B cell (primary cell): ENCODE data around the gene COL21A1. TPM values are rescaled to one million over a fixed set of nuclear protein-coding genes. Genes with fewer than 3 reads are reported as not detected.

ENCODE experiments used
- ATAC-seq: fragments of 200-7000 bp; cut with Tn5 transposase; one replicate; pipeline ENCODE4 v1.10.0; 2021; ENCODE audit warnings: low read depth, mild to moderate bottlenecking, moderate number of reproducible peaks, moderate library complexity
- CTCF ChIA-PET: fragments of 350-600 bp; sonication (Branson Sonifier 250); formaldehyde crosslinking; loops from one replicate; lab custom pipeline; 2021; ENCODE audit warnings: antibody characterized with exemption, inconsistent platforms; lab: Charles Lee
- POLR2A ChIA-PET: fragments of 350-600 bp; sonication (Branson Sonifier 250); formaldehyde crosslinking; loops from one replicate; lab custom pipeline; 2021; ENCODE audit warnings: antibody characterized with exemption; lab: Charles Lee
- DNase-seq: peaks from one replicate; pipeline ENCODE4 v3.0.0; 2013
- H2AFZ ChIP-seq: 2 replicates; pipeline ENCODE4 v1.6.1; 2012; ENCODE audit warnings: mild to moderate bottlenecking, low read depth, low read length; ENCODE audit not compliant: insufficient read depth, poor library complexity, severe bottlenecking
- H3K27ac ChIP-seq, 2 donors: 1 replicate in 1 of 2; 2 replicates in 1 of 2; pipeline ENCODE4 v1.5.1; 2012 to 2013; ENCODE audit warnings: low read length in 2 of 2, mild to moderate bottlenecking in 2 of 2, moderate library complexity in 1 of 2
- H3K27me3 ChIP-seq, 4 experiments: fragments of 200-600 bp in 1 of 4; sonication (generic) in 1 of 4; replicated peaks in 1 of 4; 1 replicate in 2 of 4; 2 replicates in 2 of 4; pipeline versions ENCODE4 v1.6.1 to v1.7.0; 2013 to 2016; ENCODE audit warnings: low read length in 3 of 4, mild to moderate bottlenecking in 2 of 4, mixed read lengths in 1 of 4, moderate library complexity in 1 of 4; ENCODE audit not compliant: insufficient read depth in 4 of 4, control insufficient read depth in 3 of 4; ENCODE audit errors: control extremely low read depth in 1 of 4
- H3K36me3 ChIP-seq, 2 experiments: replicated peaks in 1 of 2; 1 replicate in 1 of 2; 2 replicates in 1 of 2; pipeline versions ENCODE4 v1.6.1 to v1.7.1; 2013; ENCODE audit warnings: low read length in 1 of 2; ENCODE audit not compliant: insufficient read depth in 2 of 2, control insufficient read depth in 1 of 2; ENCODE audit errors: control extremely low read depth in 1 of 2, extremely low read depth in 1 of 2
- H3K4me1 ChIP-seq, 2 donors: fragments of 200-600 bp in 1 of 2; sonication (generic) in 1 of 2; 1 replicate in 1 of 2; 2 replicates in 1 of 2; pipeline versions ENCODE4 v1.5.1 to v1.6.1; 2013 to 2017; ENCODE audit warnings: low read length in 2 of 2; ENCODE audit not compliant: control insufficient read depth in 2 of 2, insufficient read depth in 2 of 2
- H3K4me2 ChIP-seq: replicated peaks from 2 replicates; pipeline ENCODE3; 2012; ENCODE audit warnings: mild to moderate bottlenecking, low read depth, low read length; ENCODE audit not compliant: poor library complexity, severe bottlenecking
- H3K4me3 ChIP-seq, 5 experiments: fragments of 200-600 bp in 1 of 5; sonication (generic) in 1 of 5; 1 replicate in 3 of 5; 2 replicates in 2 of 5; pipeline versions ENCODE4 v1.5.1 to v1.7.0; 2011 to 2016; ENCODE audit warnings: low read length in 4 of 5, mild to moderate bottlenecking in 4 of 5, low read depth in 2 of 5, control low read depth in 1 of 5, moderate library complexity in 1 of 5; ENCODE audit not compliant: insufficient read depth in 1 of 5; ENCODE audit errors: control extremely low read depth in 1 of 5, extremely low read depth in 1 of 5
- H3K79me2 ChIP-seq: fragments of 200-600 bp; sonication (generic); one replicate; pipeline ENCODE4 v1.6.0; 2016; ENCODE audit warnings: low read length; ENCODE audit not compliant: control insufficient read depth, insufficient read depth
- H3K9ac ChIP-seq: fragments of 200-600 bp; sonication (generic); 2 replicates; pipeline ENCODE4 v1.6.1; 2017; ENCODE audit warnings: mild to moderate bottlenecking, low read length, moderate library complexity
- H3K9me3 ChIP-seq, 3 donors: one replicate each; pipeline versions ENCODE4 v1.6.1 to v1.7.1; 2013; ENCODE audit warnings: low read length in 2 of 3; ENCODE audit not compliant: control insufficient read depth in 2 of 3, insufficient read depth in 1 of 3; ENCODE audit errors: control extremely low read depth in 1 of 3
- H4K20me1 ChIP-seq: 2 replicates; pipeline ENCODE4 v1.6.0; 2012; ENCODE audit warnings: mild to moderate bottlenecking, low read length; ENCODE audit not compliant: insufficient read depth, control insufficient read depth, poor library complexity, severe bottlenecking
- H3K27ac Mint-ChIP-seq: one replicate; pipeline ENCODE4 v1.8.0; 2021; ENCODE audit warnings: mixed read lengths
- H3K27me3 Mint-ChIP-seq: one replicate; pipeline ENCODE4 v1.8.0; 2021; ENCODE audit warnings: mixed read lengths
- H3K4me1 Mint-ChIP-seq: one replicate; pipeline ENCODE4 v1.8.0; 2021; ENCODE audit warnings: mixed read lengths
- H3K4me3 Mint-ChIP-seq: one replicate; pipeline ENCODE4 v1.8.0; 2021; ENCODE audit warnings: mixed read lengths
- H3K9me3 Mint-ChIP-seq: one replicate; pipeline ENCODE4 v1.8.0; 2022; ENCODE audit warnings: mixed read lengths; ENCODE audit not compliant: insufficient read depth
- CTCF ChIP-seq: fragments of 200-600 bp; IDR thresholded peaks from one replicate; pipeline ENCODE4 v1.8.0; 2022; ENCODE audit warnings: antibody characterized with exemption, mild to moderate bottlenecking
- EZH2 ChIP-seq: IDR thresholded peaks from 2 replicates; pipeline ENCODE4 v1.6.1; 2012; ENCODE audit warnings: borderline replicate concordance, low read depth, mild to moderate bottlenecking, moderate library complexity, low read length; ENCODE audit not compliant: insufficient read depth, poor library complexity, severe bottlenecking
- WGBS: methylation state at CpG from one replicate; pipeline ENCODE4 v1.1.5; 2013; ENCODE audit warnings: missing lambda C conversion rate; ENCODE audit not compliant: insufficient coverage; 5-methylcytosine and 5-hydroxymethylcytosine counted together
- intact Hi-C: fragments of 100-400 bp; cut with micrococcal nuclease; formaldehyde crosslinking; loops from one replicate; pipeline ENCODE4 v1.10.0; 2022
- polyA plus RNA-seq: library from polyadenylated mRNA; depleted of rRNA; stranded (reverse); fragments of >200 nt; gene quantifications from 2 replicates; pipeline ENCODE4 v1.2.3, GENCODE V29; 2012
- total RNA-seq, 2 donors: library from RNA; stranded (reverse); fragments of 120-200 nt in 1 of 2; gene quantifications; 1 replicate in 1 of 2; 2 replicates in 1 of 2; pipeline versions ENCODE4 v1.2.3 to v1.2.4, GENCODE V29; 2013 to 2022

The COL21A1 gene
- total and polyA plus RNA-seq, 2 donors (not counting 1 experiment from before 2014, with no cell fraction given) = not detected

DNA sequence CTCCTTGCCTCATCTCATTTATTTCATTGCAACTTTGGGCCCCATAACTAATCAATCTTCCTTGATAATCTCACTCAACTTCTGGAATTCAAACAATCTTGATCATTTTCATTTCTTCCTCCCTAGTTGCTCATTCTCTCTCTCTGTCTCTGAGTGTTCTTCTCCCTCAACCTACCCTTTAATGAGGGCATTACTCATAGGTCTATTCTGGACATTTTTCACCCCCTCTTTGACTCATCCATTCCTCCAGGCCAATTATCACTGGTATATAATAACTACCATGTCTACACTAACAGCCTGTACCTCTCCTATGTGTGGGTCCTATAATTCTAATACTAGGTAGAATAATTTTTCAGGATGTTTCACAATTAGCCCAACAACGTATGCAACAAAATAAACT is 78.8 kb downstream of the COL21A1 start:
- no peak overlapping the region for H3K4me3 Mint-ChIP-seq
- H3K27me3 ChIP-seq = no peaks in the 10 kb centered on the region
- no peaks in the 10 kb centered on the region for H3K36me3 ChIP-seq
- no CpG with 5 or more reads among the region's 1 CpG for WGBS
- no peaks in the 10 kb centered on the region for H3K27me3 Mint-ChIP-seq
- no peak for ATAC-seq
- H3K4me2 ChIP-seq = no peak overlapping the region
- H3K27ac ChIP-seq = no peak overlapping the region
- H3K27ac Mint-ChIP-seq = no peak overlapping the region
- peaks cover 0 to 11% (median 2%) of the 10 kb centered on the region in 3 donors for H3K9me3 ChIP-seq
- H2AFZ ChIP-seq = no peak overlapping the region
- H3K4me3 ChIP-seq = no peak overlapping the region
- no peaks in the 10 kb centered on the region for H3K4me1 ChIP-seq
- ChIA-PET POLR2A (no interaction called here), CTCF (no interaction called here)
- H3K4me1 Mint-ChIP-seq = no peaks in the 10 kb centered on the region
- no peak for DNase-seq
- no peak overlapping the region for H3K9ac ChIP-seq
- no peaks in the 10 kb centered on the region for H4K20me1 ChIP-seq
- H3K79me2 ChIP-seq = no peaks in the 10 kb centered on the region
- H3K9me3 Mint-ChIP-seq = peaks cover 17% of the 10 kb centered on the region
- intact Hi-C loops = no loop called here
- TF ChIP-seq CTCF (no peak), EZH2 (no peak)

DNA sequence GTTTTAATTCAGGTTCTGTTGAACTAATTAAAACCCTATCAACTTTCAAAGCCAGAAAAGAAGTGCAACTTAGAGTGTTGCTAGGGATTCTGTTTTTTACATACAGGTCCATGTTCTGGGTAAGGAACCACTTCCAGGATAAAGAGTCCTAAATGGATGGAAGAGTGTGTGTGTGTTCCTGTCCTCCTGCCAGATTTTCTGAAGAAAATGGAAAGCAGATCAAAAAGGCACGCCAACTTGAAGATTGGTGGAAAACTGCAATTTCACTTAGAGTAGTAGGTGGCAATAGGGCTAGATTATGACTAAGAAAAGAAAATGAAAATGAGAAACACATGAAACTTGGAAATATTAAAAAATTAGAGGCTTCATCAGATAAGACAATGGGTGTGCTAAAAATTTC is 85.3 kb downstream of the COL21A1 start:
- no peaks in the 10 kb centered on the region for H3K27me3 ChIP-seq
- H3K4me3 ChIP-seq = no peak overlapping the region
- H3K9me3 Mint-ChIP-seq = no peaks in the 10 kb centered on the region
- no peak overlapping the region for H3K27ac ChIP-seq
- ATAC-seq (no peak), DNase-seq (no peak)
- H3K9me3 ChIP-seq = no peaks in the 10 kb centered on the region
- no peak overlapping the region for H3K9ac ChIP-seq
- H2AFZ ChIP-seq = no peak overlapping the region
- H4K20me1 ChIP-seq = no peaks in the 10 kb centered on the region
- CTCF ChIA-PET = no interaction called here
- intact Hi-C loops = no loop called here
- TF ChIP-seq CTCF (no peak), EZH2 (no peak)
- H3K4me3 Mint-ChIP-seq = no peak overlapping the region
- 100% methylated on average over 1 of the region's 1 CpG for WGBS
- no peaks in the 10 kb centered on the region for H3K27me3 Mint-ChIP-seq
- H3K4me1 ChIP-seq = no peaks in the 10 kb centered on the region
- POLR2A ChIA-PET = no interaction called here
- H3K27ac Mint-ChIP-seq = no peak overlapping the region
- no peaks in the 10 kb centered on the region for H3K79me2 ChIP-seq
- H3K36me3 ChIP-seq = no peaks in the 10 kb centered on the region
- no peaks in the 10 kb centered on the region for H3K4me1 Mint-ChIP-seq
- H3K4me2 ChIP-seq = no peak overlapping the region
